Gastroesophageal sphincter (tissue), 3 donors: Measurements from ENCODE around the gene VTI1A.

Experiments
- CTCF ChIP-seq, 4 experiments: fragments of 200-600 bp in 2 of 4; fragments of 450-650 bp in 2 of 4; sonication (generic) in 1 of 4; IDR thresholded peaks; one replicate each; pipeline ENCODE4 v1.5.1; 2017 to 2019; ENCODE audit warnings: antibody characterized with exemption in 4 of 4, mild to moderate bottlenecking in 2 of 4, moderate library complexity in 2 of 4
- EP300 ChIP-seq: sonication (generic); formaldehyde crosslinking; IDR thresholded peaks from one replicate; pipeline ENCODE4 v1.6.1; 2017; ENCODE audit warnings: antibody characterized with exemption, mild to moderate bottlenecking
- POLR2A ChIP-seq, 2 donors: fragments of 450-650 bp; IDR thresholded peaks; one replicate each; pipeline ENCODE4 v1.6.1; 2017; ENCODE audit warnings: antibody characterized with exemption in 2 of 2, mild to moderate bottlenecking in 2 of 2, moderate library complexity in 1 of 2
- POLR2AphosphoS5 ChIP-seq: sonication (generic); formaldehyde crosslinking; IDR thresholded peaks from one replicate; pipeline ENCODE4 v1.6.1; 2017; ENCODE audit warnings: antibody characterized with exemption

- TF ChIP-seq CTCF (IDR thresholded peaks at IDR 0.05) = no peak
- no peak for TF ChIP-seq POLR2A (IDR thresholded peaks at IDR 0.05)
- TF ChIP-seq POLR2AphosphoS5 = no peak
- no peak for TF ChIP-seq EP300
These were observed 197.2 kb downstream of the VTI1A start for GRCh38 chr10:112644265-112644645.
